Lower leg skin (tissue), 3 donors: ENCODE measurements around the gene ABCD1.

Experiments used
- CTCF ChIP-seq, 3 donors: fragments of 450-650 bp; IDR thresholded peaks; one replicate each; pipeline ENCODE4 v1.5.1; 2016; ENCODE audit warnings: antibody characterized with exemption in 3 of 3, mild to moderate bottlenecking in 3 of 3, moderate library complexity in 2 of 3
- POLR2A ChIP-seq, 2 donors: fragments of 450-650 bp; IDR thresholded peaks; one replicate each; pipeline ENCODE4 v1.6.1; 2016 to 2017; ENCODE audit warnings: antibody characterized with exemption in 2 of 2, mild to moderate bottlenecking in 1 of 2, moderate library complexity in 1 of 2

GRCh38 chrX:153770601-153771414 is 46.2 kb downstream of the ABCD1 start:
- TF ChIP-seq CTCF (IDR thresholded peaks at IDR 0.05) (no peak), POLR2A (IDR thresholded peaks at IDR 0.05) (no peak)
